ENCODE data around the gene FAM200B. TPM values are rescaled to one million over a fixed set of nuclear protein-coding genes. Genes with fewer than 3 reads are reported as not detected.
A peak's percentile ranks its signal among the peaks of the same experiment; 100 is the strongest.

Gene FAM200B
- total RNA-seq, 1 donor, result 28.1 TPM

DNA sequence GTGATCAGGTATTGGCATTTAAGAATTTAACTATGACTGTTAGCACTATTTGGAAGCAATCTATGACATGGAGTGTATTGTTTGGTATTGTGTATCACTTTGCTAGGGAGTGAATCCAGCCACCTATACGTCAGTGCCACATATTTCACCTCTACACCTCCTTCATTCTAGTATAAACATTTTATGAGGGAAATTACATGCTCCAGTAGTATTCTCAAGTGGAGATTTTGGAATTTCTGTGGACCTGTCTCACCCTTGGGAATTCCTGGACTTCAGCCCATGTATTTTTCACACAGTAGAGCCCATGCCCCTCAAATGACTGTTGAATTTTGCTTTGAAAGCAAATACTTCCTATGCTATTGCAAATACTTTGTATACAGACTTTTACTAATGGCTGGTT is 32.5 kb downstream of the FAM200B start:
- no peak for TF ChIP-seq CTCF (IDR thresholded peaks at IDR 0.05; ENCODE audit: insufficient read depth, low read depth, low read length)

DNA sequence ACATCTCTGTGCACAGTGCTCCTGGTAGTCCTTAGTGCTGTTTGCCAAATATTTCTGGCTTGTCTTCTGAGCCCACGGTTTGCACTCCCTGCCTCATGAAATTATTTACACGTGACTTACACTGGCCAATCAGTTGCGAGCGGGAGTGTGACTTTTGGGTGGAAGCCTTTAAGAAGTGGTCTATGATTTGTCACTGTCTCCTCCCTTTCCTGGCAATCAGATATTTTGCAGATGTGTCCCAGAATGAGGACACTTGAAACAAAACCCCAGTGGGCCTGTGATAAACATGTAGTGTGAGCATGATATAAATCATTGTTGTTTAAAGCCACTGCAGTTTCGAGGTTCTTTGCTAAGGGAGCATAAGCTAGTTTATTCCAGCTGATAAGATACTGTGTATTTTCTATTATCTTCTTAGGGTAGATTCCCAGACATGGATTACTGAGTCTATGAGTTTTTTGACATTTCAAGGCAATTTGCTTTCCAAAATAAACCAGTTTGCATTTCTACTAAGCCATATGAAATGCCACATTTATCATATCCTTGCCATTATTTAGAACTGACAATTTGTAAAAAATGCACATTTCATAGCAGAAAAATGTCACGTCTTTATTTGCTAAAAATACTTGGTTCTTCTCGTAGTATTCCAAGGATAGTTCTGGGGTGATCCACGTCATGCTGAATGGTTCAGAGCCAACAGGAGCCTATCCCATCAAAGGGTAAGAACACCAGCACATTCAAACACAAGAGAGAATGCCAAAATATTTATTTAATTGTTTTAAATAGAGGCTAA is 33.2 kb downstream of the FAM200B start:
- peak; percentile 68 for DNase-seq (ENCODE audit: low read depth)
- no peak overlapping the region for H3K4me3 ChIP-seq (ENCODE audit: low read depth, low read length)
- TF ChIP-seq CTCF (IDR thresholded peaks at IDR 0.05; ENCODE audit: insufficient read depth, low read depth, low read length), result no peak

More for the DNA sequence above, 32.5 kb downstream of the FAM200B start:
- DNase-seq (ENCODE audit: low read depth), result no peak
- H3K4me3 ChIP-seq (ENCODE audit: low read depth, low read length), result no peak overlapping the region

- no peak for TF ChIP-seq CTCF (IDR thresholded peaks at IDR 0.05; ENCODE audit: insufficient read depth, low read depth, low read length)
- no peak overlapping the region for H3K4me3 ChIP-seq (ENCODE audit: low read depth, low read length)
- DNase-seq (ENCODE audit: low read depth), result no peak
Observed at GRCh38 chr4:15716115-15716514, 34.5 kb downstream of the FAM200B start.

- TF ChIP-seq CTCF (IDR thresholded peaks at IDR 0.05; ENCODE audit: insufficient read depth, low read depth, low read length), result no peak
- no peak overlapping the region for H3K4me3 ChIP-seq (ENCODE audit: low read depth, low read length)
- DNase-seq (ENCODE audit: low read depth), result peak; percentile 65
Observed at GRCh38 chr4:15717086-15717485, 35.5 kb downstream of the FAM200B start.

DNA sequence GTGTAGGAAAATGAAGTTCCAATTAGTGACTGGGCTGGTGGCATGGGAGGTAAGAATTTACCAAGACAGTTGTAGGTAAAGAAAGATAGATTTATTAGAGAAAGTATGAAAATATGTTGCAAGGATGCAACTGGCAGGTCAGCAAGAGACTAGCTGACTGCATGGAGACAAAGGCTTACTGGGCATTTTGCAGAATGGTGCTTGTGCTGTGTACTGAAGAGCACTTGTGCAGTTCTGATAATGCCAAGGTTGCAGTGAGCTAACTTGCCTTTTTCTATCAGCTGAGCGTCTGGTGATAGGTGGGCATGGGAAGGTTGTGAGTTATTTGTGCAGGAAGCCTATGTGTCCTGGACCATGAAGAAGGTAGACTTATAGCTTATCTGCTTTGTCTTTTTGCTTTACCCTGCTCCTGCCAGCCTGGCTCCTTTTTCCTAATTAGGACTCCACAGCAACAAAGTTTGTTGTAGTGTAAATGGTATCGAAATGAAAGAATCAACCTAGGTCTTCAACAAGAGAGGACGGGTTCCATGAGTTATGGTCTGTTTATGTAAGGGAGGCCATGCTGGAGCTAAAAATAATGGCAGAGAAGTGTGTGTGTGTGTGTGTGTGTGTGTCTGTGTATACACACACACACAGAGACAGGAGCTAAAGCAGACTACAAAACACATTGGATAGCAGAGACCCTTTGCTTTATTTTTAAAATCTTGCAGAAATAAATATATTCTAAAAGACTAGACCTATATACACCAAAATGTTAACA is 36.2 kb downstream of the FAM200B start:
- DNase-seq (ENCODE audit: low read depth), result peak; percentile 41
- no peak for TF ChIP-seq CTCF (IDR thresholded peaks at IDR 0.05; ENCODE audit: insufficient read depth, low read depth, low read length)
- H3K4me3 ChIP-seq (ENCODE audit: low read depth, low read length), result no peak overlapping the region

GRCh38 chr4:15718465-15718864 is 36.8 kb downstream of the FAM200B start:
- TF ChIP-seq CTCF (IDR thresholded peaks at IDR 0.05; ENCODE audit: insufficient read depth, low read depth, low read length), result no peak
- no peak overlapping the region for H3K4me3 ChIP-seq (ENCODE audit: low read depth, low read length)
- DNase-seq (ENCODE audit: low read depth), result no peak
